ENCODE results near the gene CTNNA2.

The CTNNA2 gene

DNA sequence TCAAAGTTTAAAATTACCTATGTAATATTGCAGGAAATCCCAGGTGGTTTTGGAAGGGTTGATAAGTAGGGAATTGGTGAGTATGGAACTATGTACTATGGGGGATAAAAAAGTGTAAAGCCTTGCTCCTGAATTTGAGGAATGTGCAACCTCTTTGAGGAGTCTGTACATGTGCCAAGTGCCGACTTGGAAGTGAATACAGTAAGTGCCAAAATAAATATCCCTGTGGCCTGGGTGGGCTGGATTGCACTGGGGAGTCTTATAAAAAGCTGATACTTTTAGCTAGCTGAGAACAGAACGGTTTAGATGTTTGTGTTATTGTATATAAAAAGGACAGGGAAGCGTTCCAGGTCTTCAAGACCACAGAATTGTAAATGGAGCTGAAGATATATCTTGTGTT is 1108.8 kb downstream of the CTNNA2 start:
- DNase-seq = no peak

DNA sequence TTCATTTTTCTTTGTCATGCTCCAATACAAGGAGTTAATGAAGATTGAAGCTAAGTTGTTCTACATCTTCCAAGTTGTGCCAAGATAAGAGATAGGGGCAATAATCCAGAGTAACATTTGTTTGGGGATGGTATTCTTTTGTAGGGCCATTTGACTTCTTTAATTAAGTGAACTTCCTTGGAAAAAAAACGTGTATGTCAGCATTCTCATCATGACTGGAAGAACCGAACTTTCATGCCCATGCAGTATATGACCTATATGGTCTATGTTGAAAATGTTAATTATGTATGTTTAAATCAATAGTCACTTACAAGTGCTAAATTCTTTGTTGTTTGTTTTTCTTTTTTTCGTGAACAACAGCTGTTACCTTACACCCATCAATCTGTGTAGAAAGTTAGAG is 1111.2 kb downstream of the CTNNA2 start:
- DNase-seq = no peak

DNA sequence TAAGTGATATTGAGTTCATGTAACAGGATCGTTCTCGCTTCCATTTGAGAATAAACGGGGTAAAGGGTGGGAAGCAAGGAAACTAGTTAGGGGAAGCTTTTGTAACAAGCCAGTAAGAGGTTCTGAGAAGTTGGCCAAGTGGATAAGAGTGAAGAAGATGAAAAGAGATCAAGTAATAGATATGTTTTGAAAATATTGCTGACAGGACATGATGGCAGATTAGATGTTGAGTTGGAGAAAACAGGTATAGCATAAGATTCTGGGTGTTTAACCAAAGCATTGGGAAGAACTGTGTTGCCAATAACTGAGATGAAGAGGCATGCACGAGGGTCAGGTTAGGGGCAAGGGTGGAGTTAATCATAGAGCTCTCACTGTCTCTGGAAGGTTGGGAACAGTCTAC is 1121.7 kb downstream of the CTNNA2 start:
- DNase-seq = no peak

DNA sequence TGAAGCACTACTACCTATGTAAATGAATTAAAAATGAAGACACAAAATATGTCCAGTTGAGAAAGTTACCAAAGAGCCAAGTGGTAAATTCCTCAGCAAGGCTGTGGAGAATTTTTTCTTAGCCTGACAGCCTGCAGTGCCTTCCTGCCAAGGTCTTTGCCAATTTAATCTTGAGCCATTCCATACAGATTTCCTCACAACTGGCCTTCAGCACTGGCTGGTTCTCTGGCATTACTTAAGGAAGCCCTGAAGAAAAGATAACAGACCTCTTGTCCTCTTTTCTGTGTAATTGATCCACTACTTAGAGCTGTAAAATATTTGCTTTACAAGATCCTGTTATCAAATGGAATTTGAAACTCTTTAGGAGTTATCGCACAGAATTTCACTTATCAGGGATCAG is 1125.9 kb downstream of the CTNNA2 start:
- DNase-seq = no peak

DNA sequence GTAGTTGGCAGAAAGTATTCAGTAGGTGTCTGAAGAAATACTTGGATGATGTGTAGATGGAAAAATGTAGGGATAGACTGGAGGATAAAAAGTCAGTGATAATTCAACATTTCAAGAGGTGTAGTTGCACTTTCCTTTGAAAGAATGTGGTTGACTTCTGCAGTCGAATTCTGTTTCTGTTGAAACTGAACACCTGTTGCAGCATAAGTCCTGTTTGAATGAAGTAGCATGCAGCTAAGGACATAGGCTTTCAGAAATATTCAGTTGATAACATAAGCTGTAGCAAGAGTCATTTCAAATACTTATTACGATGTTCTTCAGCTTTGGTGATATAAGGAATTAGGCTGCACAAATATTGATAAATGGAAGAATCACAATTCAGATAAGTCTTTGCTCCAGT is 1129.6 kb downstream of the CTNNA2 start:
- DNase-seq = no peak

DNA sequence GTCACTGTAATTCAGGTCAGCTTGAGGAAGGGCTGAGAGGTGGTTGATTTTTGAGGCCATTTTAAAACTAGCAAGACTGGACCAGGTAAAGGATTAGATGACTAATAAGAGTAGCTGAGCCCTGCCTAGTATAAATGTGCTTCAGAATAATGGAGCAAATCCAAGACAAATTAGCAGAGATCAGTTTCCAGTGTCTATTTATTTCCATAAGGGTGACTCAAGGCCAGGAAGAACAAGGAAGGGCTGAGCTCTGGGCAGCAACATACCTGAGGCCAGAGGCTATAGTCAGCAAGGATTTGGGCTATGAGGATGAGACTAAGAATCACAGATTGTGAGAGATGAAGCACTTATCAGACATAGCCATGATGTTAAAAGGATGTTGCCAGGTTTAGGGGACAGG is 1130.7 kb downstream of the CTNNA2 start:
- no peak for DNase-seq

DNA sequence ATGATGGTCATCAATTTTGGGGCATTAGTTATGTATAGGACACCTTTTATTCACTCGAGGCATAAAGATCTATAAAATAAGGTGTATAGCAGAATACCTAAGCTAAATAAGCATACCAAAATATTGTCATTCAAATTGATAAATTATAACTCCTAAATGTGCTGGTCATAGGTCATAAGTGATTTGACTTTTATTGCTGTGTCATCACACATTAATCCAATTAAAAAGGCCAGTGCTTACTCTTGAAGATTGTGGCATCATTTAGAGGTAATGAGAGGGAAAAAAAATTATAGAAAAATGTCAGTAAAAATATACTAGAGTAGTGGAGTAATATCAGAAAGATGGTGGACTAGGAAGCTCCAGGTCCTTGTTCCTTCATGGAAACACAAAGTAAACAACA is 1138.6 kb downstream of the CTNNA2 start:
- no peak for DNase-seq

DNA sequence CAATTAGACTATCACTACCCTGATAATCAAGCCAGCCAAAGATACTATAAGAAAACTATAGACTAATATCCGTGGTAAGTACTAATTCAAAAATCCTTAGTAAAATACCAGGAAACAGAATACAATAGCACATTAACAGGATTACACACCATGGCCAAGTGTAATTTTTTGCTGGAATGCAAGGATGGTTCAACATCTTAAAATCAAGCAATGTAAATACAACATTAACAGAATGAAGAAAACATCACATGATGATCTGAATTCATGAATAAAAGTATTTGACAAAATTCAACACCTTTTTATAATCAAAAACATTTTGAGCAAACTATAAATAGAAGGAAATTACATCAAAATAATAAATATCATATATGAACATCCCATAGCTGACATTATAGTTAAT is 1142.4 kb downstream of the CTNNA2 start:
- DNase-seq = no peak

DNA sequence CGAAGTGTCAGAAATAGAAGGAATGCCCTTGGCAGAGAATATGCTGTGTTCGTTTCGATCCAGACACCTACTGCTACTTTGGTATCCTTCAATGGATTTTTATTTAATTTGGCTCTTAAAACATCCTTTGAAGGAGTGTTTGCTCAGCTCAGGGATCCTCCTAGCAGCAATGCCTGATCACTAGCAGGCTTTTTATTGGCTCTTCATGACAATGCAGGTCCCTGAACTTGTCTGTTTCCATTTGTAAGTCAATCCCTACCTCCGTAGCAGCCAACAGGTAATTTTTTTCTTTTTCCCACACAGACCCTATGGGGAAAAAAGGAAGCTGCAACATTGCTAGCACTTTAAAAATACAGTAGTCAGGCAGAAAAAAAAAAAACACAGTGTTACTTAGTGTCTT is 1157.9 kb downstream of the CTNNA2 start:
- DNase-seq = no peak

DNA sequence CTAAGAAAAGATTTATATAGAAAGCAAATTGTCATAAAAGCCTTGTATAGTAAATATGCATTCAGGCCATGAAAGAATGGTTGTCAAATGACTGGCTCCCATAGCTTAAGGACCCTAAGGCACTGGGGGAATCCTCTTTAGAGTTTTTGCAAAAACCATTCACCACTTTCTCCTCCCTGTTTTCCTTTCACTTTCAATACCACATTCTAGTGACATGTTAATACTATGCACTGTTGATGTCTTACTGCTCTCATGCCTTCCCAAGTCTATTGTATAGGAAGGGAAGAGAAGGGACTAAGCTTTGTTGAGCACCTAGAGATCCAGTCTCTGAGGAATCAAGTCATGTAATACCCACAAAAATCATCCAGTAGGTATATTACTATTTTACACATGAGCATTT is 1174.7 kb downstream of the CTNNA2 start:
- no peak for DNase-seq

DNA sequence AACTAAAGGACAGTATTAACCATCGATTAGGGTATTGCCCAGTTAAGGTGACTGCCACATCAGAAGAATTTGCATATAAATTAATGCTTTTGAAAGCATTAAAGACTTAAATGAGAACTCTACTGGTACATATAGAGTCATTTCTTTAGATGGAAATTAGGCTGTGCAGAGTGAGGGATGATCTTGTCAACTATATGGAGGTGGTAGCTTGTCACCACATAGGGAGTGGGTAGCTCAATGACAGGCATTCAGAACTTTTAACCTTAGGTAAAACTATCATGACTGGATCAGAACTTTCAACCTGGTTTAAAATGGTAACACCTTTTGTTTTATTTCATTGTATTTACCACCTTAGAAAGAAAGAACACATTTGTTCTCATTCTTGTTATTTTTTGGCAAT is 1176.3 kb downstream of the CTNNA2 start:
- DNase-seq = no peak
